Measurements from ENCODE around the gene ANKRD52.

Gene ANKRD52

GRCh38 chr12:56258068-56258819 lies at the start of gene ANKRD52:
ANKRD52 (minus strand) TSS chr12:56258384; CDS start chr12:56258269, 115 bp downstream.
- Histone ChIP-seq H3K79me2 (ENCODE audit: control insufficient read depth, insufficient read depth, low read length, unreplicated experiment) (peaks cover 44% of the 10 kb centered on the region), H2AFZ (ENCODE audit: low read length, unreplicated experiment) (peak within 1 kb of the TSS; percentile 78), H3K36me3 (ENCODE audit: insufficient read depth, low read length) (peaks cover 21% of the 10 kb centered on the region), H3K27ac (ENCODE audit: low read depth, low read length) (peak within 1 kb of the TSS; percentile 40), H3K4me1 (ENCODE audit: control insufficient read depth, insufficient read depth, low read length, unreplicated experiment) (peaks cover 36% of the 10 kb centered on the region), H3K27me3 (ENCODE audit: insufficient read depth, low read length) (no peaks in the 10 kb centered on the region), H3K4me3 (ENCODE audit: low read depth, low read length) (peak within 1 kb of the TSS; percentile 90)

DNA sequence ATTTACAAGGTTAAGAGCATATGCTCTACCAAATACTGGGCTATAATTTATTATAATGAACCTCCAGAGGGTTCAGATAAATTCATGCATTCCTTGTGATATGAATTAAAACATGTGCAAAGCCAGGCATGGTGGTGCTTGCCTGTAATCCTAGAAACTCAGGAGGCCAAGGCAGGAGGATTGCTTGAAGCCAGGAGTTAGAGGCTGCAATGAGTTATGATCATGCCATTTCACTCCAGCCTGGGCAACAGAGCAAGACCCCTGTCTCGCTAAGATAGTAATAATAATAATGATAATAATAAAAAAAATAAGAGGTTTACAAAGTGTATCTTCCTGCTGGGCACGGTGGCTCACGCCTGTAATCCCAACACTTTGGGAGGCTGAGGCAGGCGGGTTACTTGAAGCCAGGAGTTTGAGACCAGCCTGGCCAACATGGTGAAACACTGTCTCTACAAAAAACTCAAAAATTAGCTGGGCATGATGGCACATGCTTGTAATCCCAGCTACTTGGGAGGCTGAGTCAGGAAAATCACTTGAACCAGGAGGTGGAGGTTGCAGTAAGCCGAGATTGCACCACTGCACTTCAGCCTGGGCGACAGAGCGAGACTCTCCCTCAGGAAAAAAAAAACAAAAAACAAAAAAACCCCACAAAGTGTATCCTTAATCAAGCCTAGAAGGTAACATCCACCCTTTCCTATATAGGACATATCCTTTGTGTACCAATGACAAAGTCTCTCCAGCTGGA lies 49.2 kb upstream of the ANKRD52 start:
- Histone ChIP-seq H3K4me1 (ENCODE audit: control insufficient read depth, insufficient read depth, low read length, unreplicated experiment) (no peaks in the 10 kb centered on the region), H3K27ac (ENCODE audit: low read depth, low read length) (no peak overlapping the region), H3K27me3 (ENCODE audit: insufficient read depth, low read length) (no peaks in the 10 kb centered on the region), H3K36me3 (ENCODE audit: insufficient read depth, low read length) (peaks cover 17% of the 10 kb centered on the region; the same call in 1 of the 2 replicates), H2AFZ (ENCODE audit: low read length, unreplicated experiment) (no peak overlapping the region), H3K4me3 (ENCODE audit: low read depth, low read length) (no peak overlapping the region), H3K79me2 (ENCODE audit: control insufficient read depth, insufficient read depth, low read length, unreplicated experiment) (no peaks in the 10 kb centered on the region)

DNA sequence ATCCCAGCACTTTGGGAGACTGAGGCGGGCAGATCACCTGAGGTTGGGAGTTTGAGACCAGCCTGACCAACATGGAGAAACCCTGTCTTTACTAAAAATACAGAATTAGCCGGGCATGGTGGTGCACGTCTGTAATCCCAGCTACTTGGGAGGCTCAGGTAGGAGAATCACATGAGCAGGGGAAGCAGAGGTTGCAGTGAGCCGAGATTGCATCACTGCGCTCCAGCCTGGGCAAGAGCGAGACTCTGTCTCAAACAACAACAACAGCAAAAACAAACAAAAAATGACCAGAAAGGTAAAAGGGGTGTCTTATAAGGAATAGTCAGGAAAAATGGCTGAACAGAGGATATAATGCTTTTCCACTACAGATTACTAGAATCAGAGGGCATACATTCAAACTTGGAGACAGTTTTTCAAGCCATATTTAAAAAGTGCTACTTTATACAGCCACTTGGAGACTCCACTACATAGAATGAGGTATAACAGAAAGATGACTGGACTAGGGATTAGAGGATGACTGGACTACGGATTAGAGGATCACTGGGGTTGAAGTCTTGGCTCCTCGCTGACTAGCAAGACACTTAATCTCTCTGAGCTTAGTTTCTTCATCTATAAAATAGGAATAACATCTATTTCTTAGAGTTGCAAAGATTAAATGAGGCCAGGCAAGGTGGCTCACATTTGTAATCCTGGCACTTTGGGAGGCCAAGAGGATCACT lies 46.8 kb upstream of the ANKRD52 start:
- Histone ChIP-seq H2AFZ (ENCODE audit: low read length, unreplicated experiment) (no peak overlapping the region), H3K79me2 (ENCODE audit: control insufficient read depth, insufficient read depth, low read length, unreplicated experiment) (peaks cover 3% of the 10 kb centered on the region), H3K36me3 (ENCODE audit: insufficient read depth, low read length) (peaks cover 10% of the 10 kb centered on the region; the same call in 1 of the 2 replicates), H3K4me3 (ENCODE audit: low read depth, low read length) (no peak overlapping the region), H3K4me1 (ENCODE audit: control insufficient read depth, insufficient read depth, low read length, unreplicated experiment) (peaks cover 8% of the 10 kb centered on the region), H3K27me3 (ENCODE audit: insufficient read depth, low read length) (no peaks in the 10 kb centered on the region), H3K27ac (ENCODE audit: low read depth, low read length) (no peak overlapping the region)

DNA sequence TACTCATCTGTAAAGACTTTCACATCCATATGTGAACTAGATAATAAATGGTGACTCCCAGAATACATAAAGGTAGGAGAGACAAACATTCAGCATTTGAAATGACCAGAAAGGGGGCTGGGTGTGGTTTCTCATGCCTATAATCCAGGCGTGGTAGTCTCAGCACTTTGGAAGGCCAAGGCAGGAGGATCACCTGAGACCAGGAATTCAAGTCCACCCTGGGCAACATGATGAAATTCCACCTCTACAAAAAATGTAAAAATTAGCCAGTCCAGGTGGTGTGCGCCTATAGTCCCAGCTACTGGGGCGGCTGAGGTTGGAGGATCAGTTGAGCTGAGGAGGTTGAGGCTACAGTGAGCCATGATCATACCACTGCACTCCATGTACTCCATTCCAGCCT lies 46.1 kb upstream of the ANKRD52 start:
- Histone ChIP-seq H3K4me1 (ENCODE audit: control insufficient read depth, insufficient read depth, low read length, unreplicated experiment) (peaks cover 8% of the 10 kb centered on the region), H3K36me3 (ENCODE audit: insufficient read depth, low read length) (peaks cover 6% of the 10 kb centered on the region; the same call in 1 of the 2 replicates), H3K27ac (ENCODE audit: low read depth, low read length) (no peak overlapping the region), H3K27me3 (ENCODE audit: insufficient read depth, low read length) (no peaks in the 10 kb centered on the region), H3K79me2 (ENCODE audit: control insufficient read depth, insufficient read depth, low read length, unreplicated experiment) (peaks cover 8% of the 10 kb centered on the region), H2AFZ (ENCODE audit: low read length, unreplicated experiment) (no peak overlapping the region), H3K4me3 (ENCODE audit: low read depth, low read length) (no peak overlapping the region)

DNA sequence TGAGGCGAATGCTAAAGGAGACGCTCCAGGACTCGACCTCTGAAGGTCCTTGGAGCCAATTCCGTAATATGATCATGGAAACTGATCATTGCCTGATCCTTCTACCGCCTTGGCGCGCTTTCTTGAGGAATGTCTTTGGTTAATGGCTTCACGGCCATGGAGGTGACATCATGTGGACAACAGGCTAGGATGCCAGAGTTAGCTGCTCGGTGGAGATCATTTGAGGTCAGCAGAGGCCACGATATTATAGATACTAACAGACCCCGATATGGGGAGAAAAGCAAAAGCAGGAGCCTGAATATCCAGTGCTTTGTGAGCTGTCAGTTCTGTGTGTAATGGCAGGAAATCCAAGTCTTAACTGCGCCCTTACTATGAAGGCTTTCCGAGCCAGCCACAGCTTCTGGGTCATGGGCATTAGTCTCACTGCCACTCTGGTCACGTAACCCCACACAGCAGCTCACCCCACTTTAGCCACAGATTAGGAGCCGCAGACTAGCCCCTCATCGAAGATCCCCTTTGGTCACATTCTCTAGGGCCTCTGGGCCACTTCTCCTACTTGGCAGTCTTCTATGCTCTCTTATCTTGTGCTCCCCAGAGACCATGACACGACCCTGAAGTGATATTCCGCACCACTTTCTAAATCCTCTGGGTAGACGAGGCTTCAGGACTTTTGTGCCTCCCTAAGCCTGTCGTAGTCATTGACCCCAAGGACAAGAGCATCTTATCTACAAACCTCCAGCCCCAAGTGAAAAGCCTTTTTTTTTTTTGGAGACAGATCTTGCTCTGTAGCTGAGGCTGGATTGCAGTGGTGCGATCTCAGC lies 42.7 kb upstream of the ANKRD52 start:
- peaks cover 6% of the 10 kb centered on the region; the same call in 1 of the 2 replicates for H3K36me3 ChIP-seq (ENCODE audit: insufficient read depth, low read length)
- H2AFZ ChIP-seq (ENCODE audit: low read length, unreplicated experiment): peak overlapping the region; percentile 85
- peak overlapping the region; percentile 76 for H3K27ac ChIP-seq (ENCODE audit: low read depth, low read length)
- peak overlapping the region; percentile 90 for H3K4me3 ChIP-seq (ENCODE audit: low read depth, low read length)
- H3K4me1 ChIP-seq (ENCODE audit: control insufficient read depth, insufficient read depth, low read length, unreplicated experiment): peaks cover 20% of the 10 kb centered on the region
- H3K79me2 ChIP-seq (ENCODE audit: control insufficient read depth, insufficient read depth, low read length, unreplicated experiment): peaks cover 42% of the 10 kb centered on the region
- H3K27me3 ChIP-seq (ENCODE audit: insufficient read depth, low read length): no peaks in the 10 kb centered on the region

DNA sequence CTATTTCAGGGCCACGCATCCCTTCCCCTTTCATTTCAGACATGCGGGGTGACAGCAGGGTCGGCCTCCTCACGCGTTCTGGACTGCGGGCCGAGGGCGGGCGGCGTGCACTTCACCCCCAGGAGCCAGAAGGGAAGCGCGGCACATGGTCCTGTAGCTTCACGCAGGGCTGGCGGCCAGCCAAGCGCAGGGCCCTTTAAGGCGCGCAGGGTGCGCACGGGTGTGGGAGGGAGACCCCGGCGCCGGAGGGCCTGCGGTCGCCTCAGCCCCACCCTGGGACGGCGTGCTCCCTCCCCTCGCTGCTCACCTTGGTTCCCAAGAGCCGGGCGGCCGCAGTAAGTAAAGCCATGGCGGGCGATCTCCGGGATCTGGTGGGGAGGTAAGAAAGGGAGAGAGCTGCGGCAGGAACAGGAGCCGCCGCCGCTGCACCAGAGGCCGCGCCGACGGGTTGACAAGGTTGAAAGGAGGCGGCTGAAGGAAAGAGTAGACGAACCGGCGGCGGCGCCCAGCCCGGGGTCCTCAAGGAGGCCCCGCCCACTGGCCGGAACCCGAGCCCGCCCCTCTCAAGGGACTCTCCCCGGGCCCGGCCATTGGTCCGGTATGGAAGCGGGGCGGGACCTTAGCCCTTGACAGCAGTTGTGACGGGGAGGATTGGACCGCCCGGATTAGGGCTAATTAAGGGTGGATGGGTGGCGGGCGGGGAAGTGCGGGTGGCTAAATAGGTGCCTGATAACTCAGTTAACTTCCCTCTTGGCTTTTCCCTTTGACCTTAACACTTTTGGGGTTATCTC lies 41.9 kb upstream of the ANKRD52 start, which contains the start of gene CS:
CS (minus strand) TSS at position 478 of the 791 bp plus-strand sequence; CDS start at position 349, 129 bp downstream.
- Histone ChIP-seq H3K4me1 (ENCODE audit: control insufficient read depth, insufficient read depth, low read length, unreplicated experiment) (peaks cover 20% of the 10 kb centered on the region), H3K27me3 (ENCODE audit: insufficient read depth, low read length) (no peaks in the 10 kb centered on the region), H3K4me3 (ENCODE audit: low read depth, low read length) (peak within 1 kb of the TSS; percentile 90), H3K36me3 (ENCODE audit: insufficient read depth, low read length) (peaks cover 6% of the 10 kb centered on the region; the same call in 1 of the 2 replicates), H3K27ac (ENCODE audit: low read depth, low read length) (peak within 1 kb of the TSS; percentile 76), H2AFZ (ENCODE audit: low read length, unreplicated experiment) (peak within 1 kb of the TSS; percentile 85), H3K79me2 (ENCODE audit: control insufficient read depth, insufficient read depth, low read length, unreplicated experiment) (peaks cover 45% of the 10 kb centered on the region)

GRCh38 chr12:56299308-56299852 lies 41.2 kb upstream of the ANKRD52 start:
- Histone ChIP-seq H3K36me3 (ENCODE audit: insufficient read depth, low read length) (peaks cover 6% of the 10 kb centered on the region; the same call in 1 of the 2 replicates), H3K27me3 (ENCODE audit: insufficient read depth, low read length) (no peaks in the 10 kb centered on the region), H2AFZ (ENCODE audit: low read length, unreplicated experiment) (peak overlapping the region; percentile 56), H3K4me3 (ENCODE audit: low read depth, low read length) (peak overlapping the region; percentile 90), H3K27ac (ENCODE audit: low read depth, low read length) (peak overlapping the region; percentile 76), H3K79me2 (ENCODE audit: control insufficient read depth, insufficient read depth, low read length, unreplicated experiment) (peaks cover 50% of the 10 kb centered on the region), H3K4me1 (ENCODE audit: control insufficient read depth, insufficient read depth, low read length, unreplicated experiment) (peaks cover 20% of the 10 kb centered on the region)

- Histone ChIP-seq H3K4me3 (ENCODE audit: low read depth, low read length) (peak overlapping the region; percentile 90), H3K36me3 (ENCODE audit: insufficient read depth, low read length) (peaks cover 6% of the 10 kb centered on the region; the same call in 1 of the 2 replicates), H3K4me1 (ENCODE audit: control insufficient read depth, insufficient read depth, low read length, unreplicated experiment) (peaks cover 20% of the 10 kb centered on the region), H3K79me2 (ENCODE audit: control insufficient read depth, insufficient read depth, low read length, unreplicated experiment) (peaks cover 55% of the 10 kb centered on the region), H3K27me3 (ENCODE audit: insufficient read depth, low read length) (no peaks in the 10 kb centered on the region), H2AFZ (ENCODE audit: low read length, unreplicated experiment) (no peak overlapping the region), H3K27ac (ENCODE audit: low read depth, low read length) (no peak overlapping the region)
Measured at GRCh38 chr12:56298828-56299227, 40.6 kb upstream of the ANKRD52 start.

DNA sequence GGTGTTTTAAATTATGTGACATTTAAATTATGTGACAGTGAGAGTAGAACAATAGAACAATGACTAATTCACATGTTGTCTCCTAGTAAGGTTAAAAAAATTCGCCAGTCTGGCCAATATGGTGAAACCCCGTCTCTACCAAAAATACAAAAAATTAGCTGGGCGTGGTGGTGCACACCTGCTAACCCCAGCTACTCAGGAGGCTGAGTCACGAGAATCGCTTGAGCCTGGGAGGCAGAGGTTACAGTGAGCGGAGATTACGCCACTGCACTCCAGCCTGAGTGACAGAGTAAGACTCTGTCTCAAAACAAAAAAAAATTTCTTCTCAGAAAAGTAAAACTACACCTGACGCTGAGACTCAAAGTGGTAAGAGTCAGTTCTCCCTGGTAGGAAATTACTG lies 39.2 kb upstream of the ANKRD52 start:
- Histone ChIP-seq H3K27ac (ENCODE audit: low read depth, low read length) (no peak overlapping the region), H3K4me3 (ENCODE audit: low read depth, low read length) (no peak overlapping the region), H2AFZ (ENCODE audit: low read length, unreplicated experiment) (no peak overlapping the region), H3K27me3 (ENCODE audit: insufficient read depth, low read length) (no peaks in the 10 kb centered on the region), H3K79me2 (ENCODE audit: control insufficient read depth, insufficient read depth, low read length, unreplicated experiment) (peaks cover 65% of the 10 kb centered on the region), H3K4me1 (ENCODE audit: control insufficient read depth, insufficient read depth, low read length, unreplicated experiment) (peaks cover 20% of the 10 kb centered on the region), H3K36me3 (ENCODE audit: insufficient read depth, low read length) (peaks cover 6% of the 10 kb centered on the region; the same call in 1 of the 2 replicates)

Measured in ACC112 (cell line).